Thyroid gland (tissue), 4 donors: Measurements from ENCODE around the gene FXYD6. TPM values are rescaled to one million over a fixed set of nuclear protein-coding genes. Genes with fewer than 3 reads are reported as not detected.

ENCODE experiments used
- DNase-seq, 2 donors: peaks; one replicate each; pipeline ENCODE4 v3.0.0-alpha.2; 2019
- H3K27ac ChIP-seq, 3 donors: fragments of 200-600 bp; sonication (generic); 1 replicate in 2 of 3; 2 replicates in 1 of 3; pipeline ENCODE4 v1.5.1; 2016 to 2019; ENCODE audit warnings: mild to moderate bottlenecking in 1 of 3, moderate library complexity in 1 of 3
- H3K27me3 ChIP-seq: fragments of 200-600 bp; sonication (generic); one replicate; pipeline ENCODE4 v1.5.1; 2019
- H3K36me3 ChIP-seq, 2 donors: fragments of 200-600 bp; sonication (generic); one replicate each; pipeline ENCODE4 v1.5.1; 2016 to 2019
- H3K4me1 ChIP-seq, 2 donors: fragments of 200-600 bp; sonication (generic); one replicate each; pipeline ENCODE4 v1.5.1; 2017 to 2019
- H3K4me3 ChIP-seq, 3 donors: fragments of 200-600 bp; sonication (generic); replicated peaks in 1 of 3; 1 replicate in 2 of 3; 2 replicates in 1 of 3; pipeline ENCODE4 v1.5.1; 2016; ENCODE audit warnings: mild to moderate bottlenecking in 1 of 3
- H3K9me3 ChIP-seq: fragments of 200-600 bp; sonication (generic); one replicate; pipeline ENCODE4 v1.5.1; 2017
- CTCF ChIP-seq, 6 experiments: fragments of 200-600 bp in 3 of 6; fragments of 450-650 bp in 3 of 6; sonication (generic) in 3 of 6; IDR thresholded peaks; one replicate each; pipeline ENCODE4 v1.5.1; 2016 to 2019; ENCODE audit warnings: antibody characterized with exemption in 6 of 6, mild to moderate bottlenecking in 2 of 6, inconsistent platforms in 1 of 6, moderate library complexity in 1 of 6
- POLR2A ChIP-seq, 2 donors: fragments of 450-650 bp; IDR thresholded peaks; one replicate each; pipeline ENCODE4 v1.6.1; 2017; ENCODE audit warnings: antibody characterized with exemption in 2 of 2, mild to moderate bottlenecking in 2 of 2, moderate library complexity in 1 of 2
- WGBS, 2 donors: methylation state at CpG; one replicate each; pipeline ENCODE4 v1.1.5; 2017; 5-methylcytosine and 5-hydroxymethylcytosine counted together
- intact Hi-C: fragments of 100-400 bp; cut with DNase I; formaldehyde crosslinking; loops from one replicate; pipeline ENCODE4 v1.15.1; 2023
- total RNA-seq, 4 donors: library from RNA; depleted of rRNA; stranded (reverse); fragments of >200 nt; gene quantifications; one replicate each; pipeline ENCODE4 v1.2.3, GENCODE V29; 2016

Gene FXYD6
- total RNA-seq, 4 donors from 2014 or later: 34.2 to 143 (median 88.6) TPM

DNA sequence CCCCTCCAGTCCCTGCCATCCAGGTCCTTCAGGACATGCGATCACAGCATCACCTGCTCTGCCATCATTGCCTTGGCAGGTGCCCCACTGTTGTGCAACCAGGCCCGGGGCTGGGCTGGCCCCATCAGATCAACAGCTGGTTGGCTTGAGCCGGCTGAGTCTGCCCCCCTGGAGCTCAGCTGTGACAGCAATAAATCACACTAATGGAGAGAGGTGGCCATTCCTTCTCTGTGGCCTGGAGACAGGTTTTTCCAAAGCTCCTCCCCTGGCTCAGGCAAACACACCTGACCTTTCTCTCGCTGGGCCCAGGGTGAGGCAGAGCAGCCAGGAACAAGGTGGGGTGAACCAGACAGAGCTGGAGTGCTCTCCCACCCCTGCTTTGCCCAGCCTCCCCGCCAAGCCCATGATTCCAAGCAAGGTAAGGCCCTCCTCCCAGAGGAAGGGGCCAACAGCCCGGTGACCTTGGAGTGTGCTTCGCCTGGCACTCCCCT, 43.0 kb downstream of the FXYD6 start:
- peak; percentile 96 to 97 for DNase-seq
- TF ChIP-seq POLR2A (IDR thresholded peaks at IDR 0.05) (no peak), CTCF (IDR thresholded peaks at IDR 0.05) (no peak)
- Histone ChIP-seq H3K27ac (peak overlapping the region; percentile 71 to 89 (median 84)), H3K36me3 (no peaks in the 10 kb centered on the region), H3K27me3 (no peaks in the 10 kb centered on the region), H3K9me3 (no peaks in the 10 kb centered on the region), H3K4me3 (no peak overlapping the region), H3K4me1 (peaks cover 11 to 32% of the 10 kb centered on the region in 2 donors)
- intact Hi-C loops: no loop called here
- whole genome bisulfite sequencing, 2 donors: 23 to 37% methylated on average over 7 of the region's 7 CpGs

DNA sequence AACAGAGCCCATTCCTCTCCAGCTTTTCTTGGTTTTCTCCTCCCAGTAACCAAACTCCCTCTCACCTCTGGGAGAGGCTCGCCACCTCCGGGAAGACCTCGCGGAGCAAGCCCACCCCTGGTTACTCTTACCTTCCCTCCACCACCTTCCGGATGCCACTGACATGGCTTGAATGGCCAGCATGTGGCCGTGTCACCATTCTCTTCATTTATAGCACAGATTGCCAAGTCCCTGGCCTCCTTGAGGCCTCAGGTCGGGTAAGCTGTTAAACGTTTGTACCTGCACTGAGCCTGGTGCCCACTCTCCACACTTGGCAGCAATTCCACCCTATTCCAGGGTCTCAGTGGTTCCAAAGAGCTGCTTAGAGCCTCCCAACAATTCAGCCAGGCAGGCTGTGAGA, 43.9 kb downstream of the FXYD6 start:
- Histone ChIP-seq H3K27ac (peak overlapping the region; percentile 71 to 89 (median 84)), H3K36me3 (no peaks in the 10 kb centered on the region), H3K9me3 (no peaks in the 10 kb centered on the region), H3K4me3 (no peak overlapping the region), H3K4me1 (peaks cover 11 to 34% of the 10 kb centered on the region in 2 donors), H3K27me3 (no peaks in the 10 kb centered on the region)
- intact Hi-C loops: no loop called here
- TF ChIP-seq CTCF (IDR thresholded peaks at IDR 0.05) (no peak), POLR2A (IDR thresholded peaks at IDR 0.05) (no peak)
- DNase-seq: no peak
- 95 to 96% methylated on average over 8 of the region's 8 CpGs for WGBS, 2 donors

DNA sequence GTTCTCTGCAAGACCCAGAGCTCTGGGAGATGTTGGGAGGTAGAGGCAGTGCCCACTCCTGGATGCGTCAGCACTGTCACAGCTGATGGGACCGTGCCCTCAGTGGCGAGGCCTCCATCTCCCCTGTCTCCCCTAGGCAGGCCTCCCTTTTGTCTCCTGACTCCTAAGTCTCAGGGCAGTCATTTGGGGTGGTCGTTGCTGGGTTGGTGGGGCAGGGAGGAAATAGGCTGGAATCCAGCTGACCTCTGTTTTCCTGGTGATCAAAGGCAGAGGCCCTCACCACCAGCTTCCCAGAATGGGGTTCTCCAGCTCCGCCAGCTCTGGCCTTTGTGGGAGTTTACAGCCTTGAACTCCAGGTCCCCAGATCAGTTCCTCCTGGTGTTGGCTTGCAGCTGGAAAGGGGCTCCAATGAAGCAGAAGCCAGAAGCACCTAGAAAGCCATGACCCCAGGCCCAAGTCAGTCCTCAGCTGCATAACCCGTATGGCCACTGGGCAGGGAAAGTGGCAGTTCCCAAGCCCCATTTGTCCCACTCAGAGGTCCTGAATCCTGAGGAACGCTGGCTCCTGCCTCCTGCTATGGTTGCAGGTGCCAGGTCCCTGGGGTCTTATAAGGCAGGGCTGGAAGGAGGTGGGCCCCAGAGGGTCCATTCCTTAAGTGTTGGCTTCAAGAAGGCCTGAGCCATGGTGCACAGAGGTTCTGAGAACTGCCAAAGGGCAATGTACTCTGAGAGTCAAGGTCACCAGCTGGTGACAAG, 44.6 kb downstream of the FXYD6 start:
- Histone ChIP-seq H3K4me3 (no peak overlapping the region), H3K27ac (no peak overlapping the region), H3K27me3 (no peaks in the 10 kb centered on the region), H3K4me1 (peaks cover 11 to 34% of the 10 kb centered on the region in 2 donors), H3K9me3 (no peaks in the 10 kb centered on the region), H3K36me3 (no peaks in the 10 kb centered on the region)
- 91% methylated on average over 5 to 7 of the region's 7 CpGs for WGBS, 2 donors
- TF ChIP-seq POLR2A (IDR thresholded peaks at IDR 0.05) (no peak), CTCF (IDR thresholded peaks at IDR 0.05) (no peak)
- intact Hi-C loops: no loop called here
- DNase-seq: no peak

GRCh38 chr11:117830674-117831351, 45.6 kb downstream of the FXYD6 start:
- intact Hi-C loops: no loop called here
- no peaks in the 10 kb centered on the region for H3K27me3 ChIP-seq
- H3K27ac ChIP-seq: no peak overlapping the region
- WGBS, 2 donors: 74 to 80% methylated on average over 6 of the region's 6 CpGs
- TF ChIP-seq CTCF (IDR thresholded peaks at IDR 0.05) (no peak), POLR2A (IDR thresholded peaks at IDR 0.05) (no peak)
- no peaks in the 10 kb centered on the region for H3K36me3 ChIP-seq
- DNase-seq: no peak
- peaks cover 11 to 34% of the 10 kb centered on the region in 2 donors for H3K4me1 ChIP-seq
- no peaks in the 10 kb centered on the region for H3K9me3 ChIP-seq
- no peak overlapping the region for H3K4me3 ChIP-seq

DNA sequence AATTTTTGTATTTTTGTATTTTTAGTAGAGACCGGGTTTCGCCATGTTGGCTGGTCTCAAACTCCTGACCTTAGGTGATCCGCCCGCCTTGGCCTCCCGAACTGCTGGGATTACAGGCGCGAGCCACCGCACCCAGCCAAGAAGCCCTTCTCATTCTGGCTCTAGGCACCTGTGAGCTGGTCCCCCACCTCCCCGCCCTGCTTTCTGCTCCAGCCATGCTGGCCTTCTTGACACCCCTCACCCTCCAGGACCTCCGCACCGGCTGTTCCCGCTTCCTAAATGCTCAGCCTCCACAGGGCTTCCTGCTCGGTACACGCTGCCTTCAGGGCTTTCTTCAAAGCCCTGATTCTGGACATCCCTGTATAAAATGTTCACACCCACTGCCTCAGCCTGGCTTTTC, 46.4 kb downstream of the FXYD6 start:
- DNase-seq: no peak
- Histone ChIP-seq H3K4me3 (no peak overlapping the region), H3K9me3 (no peaks in the 10 kb centered on the region), H3K27me3 (no peaks in the 10 kb centered on the region), H3K36me3 (no peaks in the 10 kb centered on the region), H3K27ac (no peak overlapping the region), H3K4me1 (peaks cover 11 to 35% of the 10 kb centered on the region in 2 donors)
- intact Hi-C loops: no loop called here
- TF ChIP-seq CTCF (IDR thresholded peaks at IDR 0.05): no peak
- TF ChIP-seq POLR2A (IDR thresholded peaks at IDR 0.05): no peak
- WGBS, 2 donors: 85 to 91% methylated on average over 14 of the region's 14 CpGs
